Bronchial epithelial cell (primary cell): ENCODE measurements around the gene PLEKHO1. TPM values are rescaled to one million over a fixed set of nuclear protein-coding genes. Genes with fewer than 3 reads are reported as not detected.
"Not testable (repeated sequence)": the region's sequence is repeated elsewhere in the genome, so short reads cannot be mapped to it uniquely, and the experiment has no call there.

ENCODE experiments used
- DNase-seq: peaks from one replicate; pipeline ENCODE4 v3.0.0-alpha.2; 2010; ENCODE audit warnings: low read depth
- FAIRE-seq: peaks from 2 replicates; lab custom pipeline; 2011; peaks lifted over from hg19 to GRCh38; lab: Jason Lieb, UNC
- H3K27me3 ChIP-seq: 2 replicates; pipeline ENCODE4 v1.5.1; 2011; ENCODE audit warnings: low read length; ENCODE audit not compliant: control insufficient read depth, insufficient read depth
- H3K36me3 ChIP-seq: 2 replicates; pipeline ENCODE4 v1.5.1; 2011; ENCODE audit warnings: low read length; ENCODE audit not compliant: control insufficient read depth, insufficient read depth
- H3K4me3 ChIP-seq: 2 replicates; pipeline ENCODE4 v1.5.1; 2011; ENCODE audit warnings: mild to moderate bottlenecking, low read depth, low read length, control low read depth
- CTCF ChIP-seq: IDR thresholded peaks from 2 replicates; pipeline ENCODE4 v1.5.1; 2011; ENCODE audit warnings: mild to moderate bottlenecking, moderate library complexity, low read length, control low read depth, inconsistent platforms; ENCODE audit not compliant: insufficient read depth, severe bottlenecking
- total RNA-seq: library from RNA; depleted of rRNA; stranded (reverse); fragments of >200 nt; gene quantifications from 2 replicates; pipeline ENCODE4 v1.2.1, GENCODE V29; 2014

Gene PLEKHO1
- total RNA-seq, 1 donor from 2014 or later, result 6.1 TPM

GRCh38 chr1:150192012-150192411, 42.3 kb downstream of the PLEKHO1 start:
- no peak for TF ChIP-seq CTCF
- H3K27me3 ChIP-seq, result no peaks in the 10 kb centered on the region
- peak; percentile 42 for DNase-seq
- H3K4me3 ChIP-seq, result no peak overlapping the region
- no peak for FAIRE-seq
- no peaks in the 10 kb centered on the region for H3K36me3 ChIP-seq

GRCh38 chr1:150194381-150195031, 44.8 kb downstream of the PLEKHO1 start:
- DNase-seq, result no peak
- Histone ChIP-seq H3K4me3 (no peak overlapping the region), H3K36me3 (no peaks in the 10 kb centered on the region), H3K27me3 (no peaks in the 10 kb centered on the region)
- no peak for FAIRE-seq
- TF ChIP-seq CTCF, result no peak

GRCh38 chr1:150196417-150196816, 46.7 kb downstream of the PLEKHO1 start:
- no peaks in the 10 kb centered on the region for H3K36me3 ChIP-seq
- DNase-seq (no peak), FAIRE-seq (no peak)
- no peak for TF ChIP-seq CTCF
- no peak overlapping the region for H3K4me3 ChIP-seq
- H3K27me3 ChIP-seq, result no peaks in the 10 kb centered on the region

- TF ChIP-seq CTCF, result no peak
- Histone ChIP-seq H3K27me3 (no peaks in the 10 kb centered on the region), H3K36me3 (no peaks in the 10 kb centered on the region), H3K4me3 (no peak overlapping the region)
- FAIRE-seq (no peak), DNase-seq (no peak)
Measured at GRCh38 chr1:150207281-150207971, 57.7 kb downstream of the PLEKHO1 start.

GRCh38 chr1:150208460-150208859, 58.7 kb downstream of the PLEKHO1 start:
- H3K4me3 ChIP-seq, H3K27me3 ChIP-seq, DNase-seq, H3K36me3 ChIP-seq, FAIRE-seq: not testable (repeated sequence)

Other genes starting within 250 kb of the PLEKHO1 start
- gene SV2A, start 232.1 kb upstream of the PLEKHO1 start, total RNA-seq, result 0.26 and 1.1 TPM in 2 replicates
- 7.4 and 10.4 TPM in 2 replicates for gene SF3B4, start 222.1 kb upstream of the PLEKHO1 start, total RNA-seq
- 1.1 and 2.0 TPM in 2 replicates for gene MTMR11, start 213.0 kb upstream of the PLEKHO1 start, total RNA-seq
- gene OTUD7B, start 139.2 kb upstream of the PLEKHO1 start, total RNA-seq, result 15.3 and 19.2 TPM in 2 replicates
- gene VPS45, start 82.1 kb upstream of the PLEKHO1 start, total RNA-seq, result 21.6 and 29.3 TPM in 2 replicates
- 7.9 and 10.6 TPM in 2 replicates for gene ANP32E, start 86.2 kb downstream of the PLEKHO1 start, total RNA-seq
- gene CA14, start 107.9 kb downstream of the PLEKHO1 start, total RNA-seq, result not detected in 2 replicates
- 148 and 170 TPM in 2 replicates for gene APH1A, start 119.1 kb downstream of the PLEKHO1 start, total RNA-seq
- gene C1orf54, start 122.9 kb downstream of the PLEKHO1 start, total RNA-seq, result 0.53 and 1.3 TPM in 2 replicates
- 2.9 and 6.4 TPM in 2 replicates for gene CIART, start 132.6 kb downstream of the PLEKHO1 start, total RNA-seq
- gene MRPS21, start 143.9 kb downstream of the PLEKHO1 start, total RNA-seq, result 49.5 and 53.5 TPM in 2 replicates
- gene PRPF3, start 171.6 kb downstream of the PLEKHO1 start, total RNA-seq, result 30.0 and 33.2 TPM in 2 replicates
- 4.5 and 6.4 TPM in 2 replicates for gene RPRD2, start 214.2 kb downstream of the PLEKHO1 start, total RNA-seq